SW480 (cell line): ENCODE data around the gene SFSWAP.
"Not testable (repeated sequence)": the region's sequence is repeated elsewhere in the genome, so short reads cannot be mapped to it uniquely, and the experiment has no call there.

Experiments used
- DNase-seq: peaks from one replicate; pipeline ENCODE4 v3.0.0-alpha.2; 2016; ENCODE audit warnings: low spot score

The SFSWAP gene

GRCh38 chr12:131710464-131711457, at the start of gene SFSWAP:
TSS of gene SFSWAP (plus strand) at chr12:131711090. CDS start at chr12:131711230, 140 bp downstream.
- DNase-seq: peak; percentile 58

- not testable (repeated sequence) for DNase-seq
Measured at GRCh38 chr12:131661170-131661985, 49.5 kb upstream of the SFSWAP start.

GRCh38 chr12:131661986-131662288, 49.0 kb upstream of the SFSWAP start:
- not testable (repeated sequence) for DNase-seq

GRCh38 chr12:131662346-131662745, 48.5 kb upstream of the SFSWAP start:
- not testable (repeated sequence) for DNase-seq

- DNase-seq: not testable (repeated sequence)
Measured at GRCh38 chr12:131665666-131666065, 45.2 kb upstream of the SFSWAP start.

- DNase-seq: not testable (repeated sequence)
Measured at GRCh38 chr12:131666486-131666885, 44.4 kb upstream of the SFSWAP start.

- DNase-seq: not testable (repeated sequence)
Measured at GRCh38 chr12:131666978-131667601, 43.8 kb upstream of the SFSWAP start.

GRCh38 chr12:131671276-131671675, 39.6 kb upstream of the SFSWAP start:
- DNase-seq: no peak

- no peak for DNase-seq
Measured at GRCh38 chr12:131671871-131672270, 39.0 kb upstream of the SFSWAP start.

- no peak for DNase-seq
Measured at GRCh38 chr12:131672311-131672940, 38.5 kb upstream of the SFSWAP start.

- no peak for DNase-seq
Measured at GRCh38 chr12:131672941-131673887, 37.7 kb upstream of the SFSWAP start.

GRCh38 chr12:131673888-131674257, 37.0 kb upstream of the SFSWAP start:
- DNase-seq: peak; percentile 35

- DNase-seq: no peak
Measured at GRCh38 chr12:131674373-131674772, 36.5 kb upstream of the SFSWAP start.

GRCh38 chr12:131675126-131676080, 35.5 kb upstream of the SFSWAP start:
- DNase-seq: no peak

GRCh38 chr12:131676544-131676943, 34.3 kb upstream of the SFSWAP start:
- DNase-seq: no peak

GRCh38 chr12:131677067-131677466, 33.8 kb upstream of the SFSWAP start:
- not testable (repeated sequence) for DNase-seq

GRCh38 chr12:131677699-131678098, 33.2 kb upstream of the SFSWAP start:
- DNase-seq: no peak

- DNase-seq: not testable (repeated sequence)
Measured at GRCh38 chr12:131678389-131679181, 32.3 kb upstream of the SFSWAP start.

- DNase-seq: not testable (repeated sequence)
Measured at GRCh38 chr12:131679186-131679585, 31.7 kb upstream of the SFSWAP start.
